ENCODE measurements around the gene NRCAM. TPM values are rescaled to one million over a fixed set of nuclear protein-coding genes. Genes with fewer than 3 reads are reported as not detected.

NRCAM gene
- total RNA-seq, 1 donor = 1.5 TPM

- Histone ChIP-seq H3K9me3 (ENCODE audit: low read depth, low read length) (no peaks in the 10 kb centered on the region), H3K4me3 (ENCODE audit: low read length) (no peak overlapping the region), H3K4me1 (ENCODE audit: insufficient read depth, low read length) (no peaks in the 10 kb centered on the region), H3K27me3 (ENCODE audit: insufficient read depth, low read length) (no peaks in the 10 kb centered on the region)
Measured at GRCh38 chr7:108226816-108227299, 229.4 kb downstream of the NRCAM start.

GRCh38 chr7:108225531-108226181, 230.6 kb downstream of the NRCAM start:
- Histone ChIP-seq H3K4me3 (ENCODE audit: low read length) (no peak overlapping the region), H3K4me1 (ENCODE audit: insufficient read depth, low read length) (no peaks in the 10 kb centered on the region), H3K9me3 (ENCODE audit: low read depth, low read length) (no peaks in the 10 kb centered on the region), H3K27me3 (ENCODE audit: insufficient read depth, low read length) (no peaks in the 10 kb centered on the region)

GRCh38 chr7:108224387-108224786, 231.8 kb downstream of the NRCAM start:
- H3K27me3 ChIP-seq (ENCODE audit: insufficient read depth, low read length) = no peaks in the 10 kb centered on the region
- H3K9me3 ChIP-seq (ENCODE audit: low read depth, low read length) = no peaks in the 10 kb centered on the region

GRCh38 chr7:108222236-108222892, 233.9 kb downstream of the NRCAM start:
- no peaks in the 10 kb centered on the region for H3K4me1 ChIP-seq (ENCODE audit: insufficient read depth, low read length)
- H3K9me3 ChIP-seq (ENCODE audit: low read depth, low read length) = no peaks in the 10 kb centered on the region
- no peak overlapping the region for H3K4me3 ChIP-seq (ENCODE audit: low read length)
- no peaks in the 10 kb centered on the region for H3K27me3 ChIP-seq (ENCODE audit: insufficient read depth, low read length)

More at GRCh38 chr7:108224387-108224786, 231.8 kb downstream of the NRCAM start:
- no peak overlapping the region for H3K4me3 ChIP-seq (ENCODE audit: low read length)
- no peaks in the 10 kb centered on the region for H3K4me1 ChIP-seq (ENCODE audit: insufficient read depth, low read length)

- no peak overlapping the region for H3K4me3 ChIP-seq (ENCODE audit: low read length)
- H3K9me3 ChIP-seq (ENCODE audit: low read depth, low read length) = no peaks in the 10 kb centered on the region
- H3K4me1 ChIP-seq (ENCODE audit: insufficient read depth, low read length) = no peaks in the 10 kb centered on the region
- H3K27me3 ChIP-seq (ENCODE audit: insufficient read depth, low read length) = no peaks in the 10 kb centered on the region
Measured at GRCh38 chr7:108211382-108212201, 244.6 kb downstream of the NRCAM start.

GRCh38 chr7:108210796-108211195, 245.4 kb downstream of the NRCAM start:
- no peaks in the 10 kb centered on the region for H3K9me3 ChIP-seq (ENCODE audit: low read depth, low read length)
- no peaks in the 10 kb centered on the region for H3K4me1 ChIP-seq (ENCODE audit: insufficient read depth, low read length)
- no peaks in the 10 kb centered on the region for H3K27me3 ChIP-seq (ENCODE audit: insufficient read depth, low read length)
- no peak overlapping the region for H3K4me3 ChIP-seq (ENCODE audit: low read length)

GRCh38 chr7:108205311-108205710, 250.9 kb downstream of the NRCAM start:
- no peaks in the 10 kb centered on the region for H3K9me3 ChIP-seq (ENCODE audit: low read depth, low read length)

GRCh38 chr7:108204281-108204796, 251.9 kb downstream of the NRCAM start:
- Histone ChIP-seq H3K4me3 (ENCODE audit: low read length) (no peak overlapping the region), H3K9me3 (ENCODE audit: low read depth, low read length) (no peaks in the 10 kb centered on the region), H3K27me3 (ENCODE audit: insufficient read depth, low read length) (no peaks in the 10 kb centered on the region)

More at GRCh38 chr7:108205311-108205710, 250.9 kb downstream of the NRCAM start:
- Histone ChIP-seq H3K4me3 (ENCODE audit: low read length) (no peak overlapping the region), H3K27me3 (ENCODE audit: insufficient read depth, low read length) (no peaks in the 10 kb centered on the region), H3K4me1 (ENCODE audit: insufficient read depth, low read length) (no peaks in the 10 kb centered on the region)

GRCh38 chr7:108203537-108203936, 252.7 kb downstream of the NRCAM start:
- Histone ChIP-seq H3K9me3 (ENCODE audit: low read depth, low read length) (no peaks in the 10 kb centered on the region), H3K27me3 (ENCODE audit: insufficient read depth, low read length) (no peaks in the 10 kb centered on the region), H3K4me1 (ENCODE audit: insufficient read depth, low read length) (no peaks in the 10 kb centered on the region), H3K4me3 (ENCODE audit: low read length) (no peak overlapping the region)

More at GRCh38 chr7:108204281-108204796, 251.9 kb downstream of the NRCAM start:
- H3K4me1 ChIP-seq (ENCODE audit: insufficient read depth, low read length) = no peaks in the 10 kb centered on the region

- no peaks in the 10 kb centered on the region for H3K9me3 ChIP-seq (ENCODE audit: low read depth, low read length)
- no peaks in the 10 kb centered on the region for H3K4me1 ChIP-seq (ENCODE audit: insufficient read depth, low read length)
- no peaks in the 10 kb centered on the region for H3K27me3 ChIP-seq (ENCODE audit: insufficient read depth, low read length)
- H3K4me3 ChIP-seq (ENCODE audit: low read length) = no peak overlapping the region
Measured at GRCh38 chr7:108202743-108203142, 253.5 kb downstream of the NRCAM start.

- no peaks in the 10 kb centered on the region for H3K9me3 ChIP-seq (ENCODE audit: low read depth, low read length)
- H3K4me3 ChIP-seq (ENCODE audit: low read length) = no peak overlapping the region
- no peaks in the 10 kb centered on the region for H3K4me1 ChIP-seq (ENCODE audit: insufficient read depth, low read length)
- H3K27me3 ChIP-seq (ENCODE audit: insufficient read depth, low read length) = no peaks in the 10 kb centered on the region
Measured at GRCh38 chr7:108201766-108202165, 254.5 kb downstream of the NRCAM start.

- H3K4me1 ChIP-seq (ENCODE audit: insufficient read depth, low read length) = no peaks in the 10 kb centered on the region
- H3K9me3 ChIP-seq (ENCODE audit: low read depth, low read length) = no peaks in the 10 kb centered on the region
- no peak overlapping the region for H3K4me3 ChIP-seq (ENCODE audit: low read length)
- H3K27me3 ChIP-seq (ENCODE audit: insufficient read depth, low read length) = no peaks in the 10 kb centered on the region
Measured at GRCh38 chr7:108200326-108200725, 255.9 kb downstream of the NRCAM start.

- Histone ChIP-seq H3K27me3 (ENCODE audit: insufficient read depth, low read length) (no peaks in the 10 kb centered on the region), H3K9me3 (ENCODE audit: low read depth, low read length) (no peaks in the 10 kb centered on the region), H3K4me3 (ENCODE audit: low read length) (no peak overlapping the region)
Measured at GRCh38 chr7:108197371-108198091, 258.7 kb downstream of the NRCAM start.

GRCh38 chr7:108196004-108196403, 260.2 kb downstream of the NRCAM start:
- Histone ChIP-seq H3K4me3 (ENCODE audit: low read length) (no peak overlapping the region), H3K4me1 (ENCODE audit: insufficient read depth, low read length) (no peaks in the 10 kb centered on the region), H3K9me3 (ENCODE audit: low read depth, low read length) (no peaks in the 10 kb centered on the region), H3K27me3 (ENCODE audit: insufficient read depth, low read length) (no peaks in the 10 kb centered on the region)

More at GRCh38 chr7:108197371-108198091, 258.7 kb downstream of the NRCAM start:
- H3K4me1 ChIP-seq (ENCODE audit: insufficient read depth, low read length) = no peaks in the 10 kb centered on the region

Measured in mononuclear cell (primary cell).